Stimulated activated CD4-positive, alpha-beta T cell treated with anti-CD3 and anti-CD28 coated beads, Interleukin-2, amount 100 ng/mL, for 24 hours (primary cell): ENCODE measurements around the gene LPCAT1.
"Not testable (repeated sequence)": the region's sequence is repeated elsewhere in the genome, so short reads cannot be mapped to it uniquely, and the experiment has no call there.

Experiments used
- DNase-seq, 2 donors: peaks; one replicate each; pipeline ENCODE4 v3.0.0-alpha.2; 2020

LPCAT1 gene

GRCh38 chr5:1540166-1540565 is 16.4 kb upstream of the LPCAT1 start:
- DNase-seq, result no peak

GRCh38 chr5:1539393-1540161 is 15.8 kb upstream of the LPCAT1 start:
- not testable (repeated sequence) for DNase-seq

GRCh38 chr5:1538741-1539392 is 15.1 kb upstream of the LPCAT1 start:
- no peak for DNase-seq

GRCh38 chr5:1538276-1538675 is 14.5 kb upstream of the LPCAT1 start:
- no peak for DNase-seq

- DNase-seq, result no peak
Measured at GRCh38 chr5:1537603-1538154, 13.9 kb upstream of the LPCAT1 start.

GRCh38 chr5:1536871-1537602 is 13.3 kb upstream of the LPCAT1 start:
- DNase-seq, result no peak

GRCh38 chr5:1536322-1536845 is 12.6 kb upstream of the LPCAT1 start:
- DNase-seq, result peak; percentile 70 to 75

- no peak for DNase-seq
Measured at GRCh38 chr5:1535646-1536045, 11.9 kb upstream of the LPCAT1 start.

GRCh38 chr5:1532384-1532783 is 8.6 kb upstream of the LPCAT1 start:
- DNase-seq, result no peak

- no peak for DNase-seq
Measured at GRCh38 chr5:1529498-1529897, 5.7 kb upstream of the LPCAT1 start.

GRCh38 chr5:1527533-1528205 is 3.9 kb upstream of the LPCAT1 start:
- DNase-seq, result peak in 1 of 2 donors; percentile 13

GRCh38 chr5:1526681-1527131 is 2.9 kb upstream of the LPCAT1 start:
- peak in 1 of 2 donors; percentile 15 for DNase-seq

GRCh38 chr5:1526190-1526631 is 2.5 kb upstream of the LPCAT1 start:
- DNase-seq, result peak in 1 of 2 donors; percentile 15

GRCh38 chr5:1525624-1526189 is 1.9 kb upstream of the LPCAT1 start:
- DNase-seq, result peak in 1 of 2 donors; percentile 11

GRCh38 chr5:1524799-1525623 is 1.3 kb upstream of the LPCAT1 start:
- peak in 1 of 2 donors; percentile 16 for DNase-seq

GRCh38 chr5:1524481-1524798 is 680 bp upstream of the LPCAT1 start:
- no peak for DNase-seq

GRCh38 chr5:1523480-1523792 is 324 bp downstream of the LPCAT1 start:
- no peak for DNase-seq

- peak; percentile 30 to 41 for DNase-seq
Measured at GRCh38 chr5:1522601-1523479, 920 bp downstream of the LPCAT1 start.

- DNase-seq, result peak in 1 of 2 donors; percentile 14
Measured at GRCh38 chr5:1521671-1522600, 1.8 kb downstream of the LPCAT1 start.
